Measurements from ENCODE around the gene SH3GL1.

- TF ChIP-seq EZH2 (IDR thresholded peaks at IDR 0.05; ENCODE audit: insufficient read depth, low read length) (no peak), CTCF (IDR thresholded peaks at IDR 0.05; ENCODE audit: insufficient read depth, low read depth, low read length) (no peak)
Measured at GRCh38 chr19:4429771-4430171, 29.4 kb upstream of the SH3GL1 start.
